MG63 (cell line): Measurements from ENCODE around the gene GRM7. TPM values are rescaled to one million over a fixed set of nuclear protein-coding genes. Genes with fewer than 3 reads are reported as not detected.

Source experiments
- DNase-seq: peaks from one replicate; pipeline ENCODE4 v3.0.0-alpha.2; 2020
- H3K27me3 ChIP-seq: fragments of 250-450 bp; sonication (Bioruptor Pico); 2 replicates; pipeline ENCODE4 v1.5.1; 2020; ENCODE audit warnings: mild to moderate bottlenecking, moderate library complexity
- H3K36me3 ChIP-seq: fragments of 250-450 bp; sonication (Bioruptor Pico); 2 replicates; pipeline ENCODE4 v1.5.1; 2020; ENCODE audit warnings: mild to moderate bottlenecking, moderate library complexity
- H3K4me3 ChIP-seq: fragments of 250-450 bp; sonication (Bioruptor Pico); 2 replicates; pipeline ENCODE4 v1.5.1; 2020; ENCODE audit warnings: mild to moderate bottlenecking, moderate library complexity
- H3K9me3 ChIP-seq: fragments of 250-450 bp; sonication (Bioruptor Pico); 2 replicates; pipeline ENCODE4 v1.5.1; 2020; ENCODE audit warnings: mild to moderate bottlenecking, moderate library complexity
- total RNA-seq: library from RNA; depleted of rRNA; stranded (reverse); fragments of >200 nt; shearing (Covaris generic); gene quantifications from 2 replicates; pipeline ENCODE4 v1.2.3, GENCODE V29; 2014; ENCODE audit warnings: low replicate concordance

The GRM7 gene
- total RNA-seq, 1 experiment from 2014 or later = not detected

- Histone ChIP-seq H3K36me3 (no peaks in the 10 kb centered on the region), H3K27me3 (no peaks in the 10 kb centered on the region), H3K9me3 (no peaks in the 10 kb centered on the region), H3K4me3 (no peak overlapping the region)
- DNase-seq = no peak
These were observed 883.9 kb downstream of the GRM7 start for GRCh38 chr3:7744850-7745249.

- Histone ChIP-seq H3K9me3 (no peaks in the 10 kb centered on the region), H3K27me3 (no peaks in the 10 kb centered on the region), H3K36me3 (no peaks in the 10 kb centered on the region), H3K4me3 (no peak overlapping the region)
- no peak for DNase-seq
These were observed 884.8 kb downstream of the GRM7 start for GRCh38 chr3:7745711-7746110.

GRCh38 chr3:7749931-7750695 lies 889.2 kb downstream of the GRM7 start:
- no peak for DNase-seq
- H3K36me3 ChIP-seq = no peaks in the 10 kb centered on the region
- H3K9me3 ChIP-seq = no peaks in the 10 kb centered on the region
- H3K4me3 ChIP-seq = no peak overlapping the region
- no peaks in the 10 kb centered on the region for H3K27me3 ChIP-seq

- no peak overlapping the region for H3K4me3 ChIP-seq
- no peaks in the 10 kb centered on the region for H3K9me3 ChIP-seq
- H3K36me3 ChIP-seq = no peaks in the 10 kb centered on the region
- DNase-seq = no peak
- H3K27me3 ChIP-seq = no peaks in the 10 kb centered on the region
These were observed 891.1 kb downstream of the GRM7 start for GRCh38 chr3:7752005-7752404.

- no peak for DNase-seq
- no peaks in the 10 kb centered on the region for H3K27me3 ChIP-seq
These were observed 893.9 kb downstream of the GRM7 start for GRCh38 chr3:7754653-7755441.

GRCh38 chr3:7759630-7760029 lies 898.7 kb downstream of the GRM7 start:
- Histone ChIP-seq H3K36me3 (no peaks in the 10 kb centered on the region), H3K27me3 (no peaks in the 10 kb centered on the region), H3K9me3 (no peaks in the 10 kb centered on the region), H3K4me3 (no peak overlapping the region)
- DNase-seq = no peak

More at GRCh38 chr3:7754653-7755441, 893.9 kb downstream of the GRM7 start:
- Histone ChIP-seq H3K36me3 (no peaks in the 10 kb centered on the region), H3K9me3 (no peaks in the 10 kb centered on the region), H3K4me3 (no peak overlapping the region)

- Histone ChIP-seq H3K27me3 (no peaks in the 10 kb centered on the region), H3K36me3 (no peaks in the 10 kb centered on the region), H3K9me3 (no peaks in the 10 kb centered on the region), H3K4me3 (no peak overlapping the region)
- no peak for DNase-seq
These were observed 899.8 kb downstream of the GRM7 start for GRCh38 chr3:7760718-7761117.

GRCh38 chr3:7764115-7764514 lies 903.2 kb downstream of the GRM7 start:
- Histone ChIP-seq H3K9me3 (no peaks in the 10 kb centered on the region), H3K27me3 (no peaks in the 10 kb centered on the region), H3K4me3 (no peak overlapping the region), H3K36me3 (no peaks in the 10 kb centered on the region)
- no peak for DNase-seq

GRCh38 chr3:7766530-7766929 lies 905.6 kb downstream of the GRM7 start:
- H3K27me3 ChIP-seq = no peaks in the 10 kb centered on the region
- DNase-seq = no peak
- H3K9me3 ChIP-seq = no peaks in the 10 kb centered on the region
- H3K4me3 ChIP-seq = no peak overlapping the region
- no peaks in the 10 kb centered on the region for H3K36me3 ChIP-seq

- no peaks in the 10 kb centered on the region for H3K27me3 ChIP-seq
- no peaks in the 10 kb centered on the region for H3K36me3 ChIP-seq
- no peak for DNase-seq
- no peaks in the 10 kb centered on the region for H3K9me3 ChIP-seq
- H3K4me3 ChIP-seq = no peak overlapping the region
These were observed 918.4 kb downstream of the GRM7 start for GRCh38 chr3:7779331-7779730.

GRCh38 chr3:7781395-7781794 lies 920.5 kb downstream of the GRM7 start:
- no peak for DNase-seq
- no peaks in the 10 kb centered on the region for H3K9me3 ChIP-seq
- no peaks in the 10 kb centered on the region for H3K27me3 ChIP-seq
- no peaks in the 10 kb centered on the region for H3K36me3 ChIP-seq
- no peak overlapping the region for H3K4me3 ChIP-seq

GRCh38 chr3:7787871-7788828 lies 927.2 kb downstream of the GRM7 start:
- no peaks in the 10 kb centered on the region for H3K9me3 ChIP-seq
- no peaks in the 10 kb centered on the region for H3K36me3 ChIP-seq
- H3K4me3 ChIP-seq = no peak overlapping the region
- DNase-seq = no peak
- no peaks in the 10 kb centered on the region for H3K27me3 ChIP-seq

GRCh38 chr3:7788881-7789280 lies 928.0 kb downstream of the GRM7 start:
- Histone ChIP-seq H3K36me3 (no peaks in the 10 kb centered on the region), H3K27me3 (no peaks in the 10 kb centered on the region), H3K4me3 (no peak overlapping the region), H3K9me3 (no peaks in the 10 kb centered on the region)
- no peak for DNase-seq

- no peak for DNase-seq
- H3K9me3 ChIP-seq = no peaks in the 10 kb centered on the region
- H3K4me3 ChIP-seq = no peak overlapping the region
- no peaks in the 10 kb centered on the region for H3K27me3 ChIP-seq
- H3K36me3 ChIP-seq = no peaks in the 10 kb centered on the region
These were observed 928.4 kb downstream of the GRM7 start for GRCh38 chr3:7789324-7789723.

- H3K36me3 ChIP-seq = no peaks in the 10 kb centered on the region
- H3K27me3 ChIP-seq = no peaks in the 10 kb centered on the region
- no peak overlapping the region for H3K4me3 ChIP-seq
- no peaks in the 10 kb centered on the region for H3K9me3 ChIP-seq
- DNase-seq = no peak
These were observed 929.2 kb downstream of the GRM7 start for GRCh38 chr3:7790141-7790540.
